HepG2 (cell line): Measurements from ENCODE around the gene HSPB9. TPM values are rescaled to one million over a fixed set of nuclear protein-coding genes. Genes with fewer than 3 reads are reported as not detected.

Source experiments
- ARHGAP35 ChIP-seq: sonication (generic); formaldehyde crosslinking; IDR thresholded peaks from 2 replicates; pipeline ENCODE4 v1.9.0; 2022; ENCODE audit warnings: mild to moderate bottlenecking, inconsistent platforms, moderate library complexity, missing genetic modification reagents, borderline replicate concordance
- ARNTL ChIP-seq: sonication (generic); formaldehyde crosslinking; IDR thresholded peaks from 2 replicates; pipeline ENCODE4 v1.4.0; 2020; ENCODE audit warnings: mild to moderate bottlenecking, missing genetic modification reagents
- FOXA1 ChIP-seq, 2 experiments: fragments of 450-650 bp in 1 of 2; sonication (generic) in 1 of 2; formaldehyde crosslinking in 1 of 2; IDR thresholded peaks; 2 replicates each; pipeline versions ENCODE4 v1.4.0 to v1.6.1; 2016 to 2020; ENCODE audit warnings: missing genetic modification reagents in 1 of 2
- FOXC1 ChIP-seq: sonication (generic); formaldehyde crosslinking; IDR thresholded peaks from 2 replicates; pipeline ENCODE4 v1.8.0; 2022; ENCODE audit warnings: mild to moderate bottlenecking, missing genetic modification reagents, borderline replicate concordance
- GABPA ChIP-seq, 2 experiments: IDR thresholded peaks; 2 replicates each; pipeline ENCODE4 v1.6.1; 2011 to 2016; ENCODE audit warnings: low read depth in 2 of 2, low read length in 1 of 2, missing biosample characterization in 1 of 2, missing genetic modification characterization in 1 of 2
- GZF1 ChIP-seq: sonication (generic); formaldehyde crosslinking; IDR thresholded peaks from 2 replicates; pipeline ENCODE4 v1.5.1; 2020; ENCODE audit warnings: mild to moderate bottlenecking, missing genetic modification reagents
- HDAC1 ChIP-seq: sonication (generic); formaldehyde crosslinking; IDR thresholded peaks from 2 replicates; pipeline ENCODE4 v1.5.1; 2020; ENCODE audit warnings: mild to moderate bottlenecking, missing genetic modification reagents
- NBN ChIP-seq: fragments of 450-650 bp; conservative IDR thresholded peaks from 2 replicates; pipeline ENCODE4 v1.6.1; 2017
- NFYC ChIP-seq: IDR thresholded peaks from 2 replicates; pipeline ENCODE4 v1.6.1; 2016; ENCODE audit warnings: missing genetic modification reagents, missing compliant biosample characterization
- RFX1 ChIP-seq: fragments of 450-650 bp; IDR thresholded peaks from 2 replicates; pipeline ENCODE4 v1.6.1; 2017
- SP4 ChIP-seq: sonication (generic); formaldehyde crosslinking; IDR thresholded peaks from 2 replicates; pipeline ENCODE4 v1.8.1; 2023; ENCODE audit warnings: mild to moderate bottlenecking, missing genetic modification reagents
- SP5 ChIP-seq: IDR thresholded peaks from 2 replicates; pipeline ENCODE4 v1.6.1; 2016; ENCODE audit warnings: low read depth, borderline replicate concordance
- TCF12 ChIP-seq, 2 experiments: fragments of 450-650 bp in 1 of 2; sonication (generic) in 1 of 2; formaldehyde crosslinking in 1 of 2; IDR thresholded peaks; 2 replicates each; pipeline versions ENCODE4 v1.6.1 to v1.8.0; 2017 to 2022; ENCODE audit warnings: antibody characterized with exemption in 1 of 2, mild to moderate bottlenecking in 1 of 2, missing genetic modification reagents in 1 of 2, moderate library complexity in 1 of 2
- TP53 ChIP-seq: sonication (generic); formaldehyde crosslinking; conservative IDR thresholded peaks from 2 replicates; pipeline ENCODE4 v1.4.0; 2020; ENCODE audit warnings: missing genetic modification reagents
- ZMYM3 ChIP-seq: sonication (generic); formaldehyde crosslinking; IDR thresholded peaks from 2 replicates; pipeline ENCODE4 v1.5.1; 2020; ENCODE audit warnings: mild to moderate bottlenecking, missing genetic modification reagents
- ZMYM4 ChIP-seq: sonication (generic); formaldehyde crosslinking; IDR thresholded peaks from 2 replicates; pipeline ENCODE4 v1.8.1; 2023; ENCODE audit warnings: mild to moderate bottlenecking, missing genetic modification reagents
- ZNF232 ChIP-seq: sonication (generic); formaldehyde crosslinking; IDR thresholded peaks from 2 replicates; pipeline ENCODE4 v1.4.0; 2020; ENCODE audit warnings: missing genetic modification reagents, borderline replicate concordance
- ZNF234 ChIP-seq: sonication (generic); formaldehyde crosslinking; conservative IDR thresholded peaks from 2 replicates; pipeline ENCODE4 v1.5.1; 2020; ENCODE audit warnings: mild to moderate bottlenecking, missing genetic modification reagents
- ZNF264 ChIP-seq: sonication (generic); formaldehyde crosslinking; IDR thresholded peaks from 2 replicates; pipeline ENCODE4 v1.4.0; 2020; ENCODE audit warnings: missing genetic modification reagents
- ZNF274 ChIP-seq: sonication (generic); formaldehyde crosslinking; IDR thresholded peaks from 2 replicates; pipeline ENCODE4 v1.5.1; 2020; ENCODE audit warnings: mild to moderate bottlenecking, missing genetic modification reagents
- ZNF282 ChIP-seq: fragments of 450-650 bp; IDR thresholded peaks from 2 replicates; pipeline ENCODE4 v1.6.1; 2018; ENCODE audit not compliant: partially characterized antibody
- ZNF446 ChIP-seq: sonication (generic); formaldehyde crosslinking; IDR thresholded peaks from 2 replicates; pipeline ENCODE4 v1.5.0; 2020; ENCODE audit warnings: mild to moderate bottlenecking, missing genetic modification reagents
- ZNF550 ChIP-seq: sonication (generic); formaldehyde crosslinking; IDR thresholded peaks from 2 replicates; pipeline ENCODE4 v1.4.0; 2020; ENCODE audit warnings: mild to moderate bottlenecking, missing genetic modification reagents, borderline replicate concordance
- ZNF557 ChIP-seq: sonication (generic); formaldehyde crosslinking; IDR thresholded peaks from 2 replicates; pipeline ENCODE4 v1.4.0; 2020; ENCODE audit warnings: missing genetic modification reagents
- ZNF589 ChIP-seq: sonication (generic); formaldehyde crosslinking; conservative IDR thresholded peaks from 2 replicates; pipeline ENCODE4 v1.8.0; 2022; ENCODE audit warnings: mild to moderate bottlenecking, moderate library complexity, missing genetic modification reagents
- ZNF629 ChIP-seq: sonication (generic); formaldehyde crosslinking; conservative IDR thresholded peaks from 2 replicates; pipeline ENCODE4 v1.5.0; 2020; ENCODE audit warnings: missing genetic modification reagents
- ZNF747 ChIP-seq: sonication (generic); formaldehyde crosslinking; IDR thresholded peaks from 2 replicates; pipeline ENCODE4 v1.8.1; 2023; ENCODE audit warnings: missing genetic modification reagents, mild to moderate bottlenecking, borderline replicate concordance
- ZNF773 ChIP-seq: sonication (generic); formaldehyde crosslinking; IDR thresholded peaks from 2 replicates; pipeline ENCODE4 v1.4.0; 2020; ENCODE audit warnings: missing genetic modification reagents, borderline replicate concordance
- polyA plus RNA-seq, 8 experiments: library from polyadenylated mRNA; depleted of rRNA in 3 of 8; stranded (reverse) in 7 of 8; unstranded in 1 of 8; fragments of >200 nt; fragmentation: Illumina TruSeq in 4 of 8; extraction: Trizol in 4 of 8; gene quantifications; 2 replicates each; pipeline versions ENCODE4 v1.2.1 to v1.2.3, GENCODE V29; 2011 to 2016; ENCODE audit warnings: low read depth in 4 of 8, missing spikeins in 1 of 8, mixed read lengths in 1 of 8; ENCODE audit not compliant: insufficient read depth in 1 of 8
- total RNA-seq, 5 experiments: library from RNA; depleted of rRNA; stranded (reverse); fragments of >200 nt; fragmentation: Illumina TruSeq; extraction: Trizol; gene quantifications; 2 replicates each; pipeline ENCODE4 v1.2.3, GENCODE V29; 2016; ENCODE audit warnings: low read depth in 1 of 5
- TF ChIP-seq, protein P1 (sequence below): sonication (generic); formaldehyde crosslinking; IDR thresholded peaks from 2 replicates; pipeline ENCODE4 v1.4.0; 2020; ENCODE audit warnings: mild to moderate bottlenecking, missing genetic modification reagents
- TF ChIP-seq, protein P2 (sequence below): sonication (generic); formaldehyde crosslinking; IDR thresholded peaks from 2 replicates; pipeline ENCODE4 v1.8.0; 2022; ENCODE audit warnings: mild to moderate bottlenecking, missing genetic modification reagents, moderate library complexity

HSPB9 gene
- total and polyA plus RNA-seq, 2 of the 13 experiments (the other 11 are each of a cell fraction or from before 2014, with no cell fraction given): 0.05 to 0.24 TPM

DNA sequence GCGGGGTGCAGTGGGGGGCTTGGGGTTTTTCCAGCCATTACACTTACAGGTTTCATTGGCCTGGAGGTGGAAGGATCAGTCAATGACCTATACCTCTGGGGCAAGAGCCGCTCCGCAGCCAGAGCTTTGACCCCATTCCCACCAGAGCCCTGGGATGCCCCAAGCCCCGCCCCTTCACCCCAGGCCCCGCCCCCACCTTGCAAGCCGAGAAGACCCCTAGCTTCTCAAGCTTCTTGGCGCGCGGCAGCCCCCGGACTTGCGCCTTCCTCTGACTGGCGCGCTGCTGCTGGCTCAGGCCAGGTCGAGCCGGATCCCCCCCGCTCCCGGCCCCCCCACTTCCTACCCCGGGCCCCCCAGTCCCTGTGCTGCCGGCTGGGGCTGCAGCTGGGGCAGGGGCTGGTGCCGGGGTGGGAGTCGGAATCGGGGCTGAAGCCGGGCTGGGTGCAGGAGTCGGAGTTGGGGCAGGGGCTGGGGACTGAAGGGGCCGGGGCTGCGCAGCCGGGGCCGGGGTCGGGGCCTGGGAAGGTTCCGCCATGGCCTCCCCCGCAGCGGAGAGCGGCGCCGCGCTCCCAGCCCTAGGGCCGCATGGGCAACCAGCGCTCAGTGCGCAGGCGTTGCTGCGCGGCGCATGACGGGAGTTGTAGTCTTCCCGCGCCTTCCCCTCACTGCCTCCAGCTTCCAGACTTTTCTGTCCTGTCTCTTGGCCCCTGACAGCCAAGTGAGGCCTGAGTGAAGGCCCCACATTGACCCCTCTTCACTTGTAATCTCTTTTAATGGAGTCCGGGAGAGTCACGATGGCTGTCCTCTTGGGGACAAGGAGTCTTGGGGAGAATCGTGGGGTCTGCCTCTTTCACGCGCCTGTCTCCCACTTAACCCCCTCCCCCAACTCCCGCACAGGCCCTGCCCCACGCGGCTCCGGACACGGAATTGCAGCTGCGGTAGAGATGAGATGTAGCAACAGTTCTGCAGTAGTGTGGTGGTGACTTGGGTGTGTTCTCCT is 1.5 kb upstream of the HSPB9 start, which contains the start of gene KAT2A (continued):
- TF ChIP-seq ZNF773 (CRISPR knock-in tag) (no peak), GZF1 (CRISPR knock-in tag) (no peak), ZNF550 (CRISPR knock-in tag) (no peak), RFX1 (no peak), ZNF557 (CRISPR knock-in tag) (no peak), SP5 (CRISPR knock-in tag) (no peak), ZNF747 (CRISPR knock-in tag) (no peak; the same call in 1 of the 2 replicates), ZMYM3 (CRISPR knock-in tag) (no peak), NBN (no peak), TP53 (no peak), TCF12 (IDR thresholded peaks at IDR 0.05) (no peak), TCF12 (CRISPR knock-in tag; IDR thresholded peaks at IDR 0.05) (no peak), ZMYM4 (CRISPR knock-in tag) (no peak), FOXA1 (IDR thresholded peaks at IDR 0.05) (no peak), FOXA1 (CRISPR knock-in tag; IDR thresholded peaks at IDR 0.05) (no peak), ZNF629 (CRISPR knock-in tag) (no peak), ARHGAP35 (CRISPR knock-in tag) (no peak), ZNF282 (no peak), ZNF234 (CRISPR knock-in tag) (no peak), ZNF232 (no peak), HDAC1 (peak; percentile 56; the same call in 1 of the 2 replicates), ZNF274 (CRISPR knock-in tag) (peak; percentile 61; the same call in 1 of the 2 replicates), ZNF446 (CRISPR knock-in tag) (no peak), GABPA (IDR thresholded peaks at IDR 0.05; ENCODE audit: low read depth, low read length) (peak; percentile 40), GABPA (CRISPR knock-in tag; IDR thresholded peaks at IDR 0.05; ENCODE audit: low read depth) (peak; percentile 65), FOXC1 (CRISPR knock-in tag) (no peak; the same call in 1 of the 2 replicates), ZNF264 (CRISPR knock-in tag) (no peak), ARNTL (CRISPR knock-in tag) (0 out of 2 replicates have a peak, but pooled peaks have one; percentile 15), NFYC (CRISPR knock-in tag) (no peak), SP4 (no peak), ZNF589 (CRISPR knock-in tag) (no peak)
- TF ChIP-seq, protein P1, sequence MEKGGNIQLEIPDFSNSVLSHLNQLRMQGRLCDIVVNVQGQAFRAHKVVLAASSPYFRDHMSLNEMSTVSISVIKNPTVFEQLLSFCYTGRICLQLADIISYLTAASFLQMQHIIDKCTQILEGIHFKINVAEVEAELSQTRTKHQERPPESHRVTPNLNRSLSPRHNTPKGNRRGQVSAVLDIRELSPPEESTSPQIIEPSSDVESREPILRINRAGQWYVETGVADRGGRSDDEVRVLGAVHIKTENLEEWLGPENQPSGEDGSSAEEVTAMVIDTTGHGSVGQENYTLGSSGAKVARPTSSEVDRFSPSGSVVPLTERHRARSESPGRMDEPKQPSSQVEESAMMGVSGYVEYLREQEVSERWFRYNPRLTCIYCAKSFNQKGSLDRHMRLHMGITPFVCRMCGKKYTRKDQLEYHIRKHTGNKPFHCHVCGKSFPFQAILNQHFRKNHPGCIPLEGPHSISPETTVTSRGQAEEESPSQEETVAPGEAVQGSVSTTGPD: no peak
- TF ChIP-seq, protein P2, sequence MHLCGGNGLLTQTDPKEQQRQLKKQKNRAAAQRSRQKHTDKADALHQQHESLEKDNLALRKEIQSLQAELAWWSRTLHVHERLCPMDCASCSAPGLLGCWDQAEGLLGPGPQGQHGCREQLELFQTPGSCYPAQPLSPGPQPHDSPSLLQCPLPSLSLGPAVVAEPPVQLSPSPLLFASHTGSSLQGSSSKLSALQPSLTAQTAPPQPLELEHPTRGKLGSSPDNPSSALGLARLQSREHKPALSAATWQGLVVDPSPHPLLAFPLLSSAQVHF (CRISPR knock-in tag): no peak
